Measurements from ENCODE around the gene HOXC11.

HOXC11 gene

GRCh38 chr12:53965281-53966084 lies 7.4 kb upstream of the HOXC11 start:
- no peak for TF ChIP-seq CTCF (conservative IDR thresholded peaks at IDR 0.05; ENCODE audit: control insufficient read depth, insufficient read depth, low read depth, low read length)
- H3K4me3 ChIP-seq (ENCODE audit: control insufficient read depth, low read depth, low read length): no peak overlapping the region
- no peak for DNase-seq (ENCODE audit: low read depth)

DNA sequence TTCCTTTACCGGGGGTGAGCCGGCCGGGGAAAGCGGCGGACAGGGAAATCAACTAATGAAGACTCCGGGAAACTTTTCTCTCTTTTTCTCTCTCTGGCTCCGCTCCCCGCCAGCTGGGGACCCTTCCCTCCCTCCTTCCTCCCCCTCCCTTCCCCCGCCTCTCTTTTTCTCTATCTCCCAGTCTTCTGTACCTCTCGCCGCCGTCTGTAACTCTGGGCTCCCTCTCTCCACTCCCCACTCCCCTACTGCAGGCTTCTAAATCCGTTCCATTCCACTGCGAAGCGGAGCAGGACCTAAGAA lies 6.9 kb upstream of the HOXC11 start:
- H3K4me3 ChIP-seq (ENCODE audit: control insufficient read depth, low read depth, low read length): no peak overlapping the region
- no peak for DNase-seq (ENCODE audit: low read depth)
- TF ChIP-seq CTCF (conservative IDR thresholded peaks at IDR 0.05; ENCODE audit: control insufficient read depth, insufficient read depth, low read depth, low read length): no peak

DNA sequence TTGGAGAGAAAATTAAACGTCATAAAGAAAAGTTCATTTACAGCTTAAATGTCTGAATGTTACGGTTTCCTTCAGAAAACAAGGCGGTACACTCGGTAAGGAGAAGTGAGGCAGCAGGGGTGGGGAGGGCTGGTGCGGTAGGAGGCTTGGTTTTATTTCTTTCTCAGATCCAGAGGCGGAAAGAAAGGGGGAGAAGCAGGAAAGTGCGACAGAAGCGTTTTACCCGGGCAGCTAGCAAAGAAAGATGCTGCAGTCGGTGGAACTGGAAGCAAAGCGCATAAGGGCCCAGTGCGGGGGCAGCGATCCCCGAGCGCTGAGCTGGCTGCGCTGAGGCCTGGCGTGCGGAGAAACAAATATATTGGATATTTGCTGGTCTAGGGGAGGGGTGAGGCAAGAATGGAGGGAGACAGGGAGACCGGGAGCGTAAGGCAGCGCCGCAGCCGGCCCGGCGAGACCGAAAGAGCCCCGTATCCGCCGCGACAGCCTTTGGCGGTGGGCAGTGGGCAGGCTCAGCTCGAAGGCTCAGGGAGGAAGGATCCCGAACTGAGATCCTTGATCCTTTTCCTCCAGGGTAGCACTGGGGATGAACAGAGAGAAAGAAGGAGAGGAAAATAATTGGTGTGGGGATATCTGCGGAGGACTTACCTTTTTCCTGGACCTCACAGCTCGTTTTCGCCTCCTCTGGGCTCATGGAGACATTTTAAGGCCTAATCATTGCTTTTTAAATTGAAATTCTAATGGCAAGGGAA lies 6.4 kb upstream of the HOXC11 start:
- no peak overlapping the region for H3K4me3 ChIP-seq (ENCODE audit: control insufficient read depth, low read depth, low read length)
- DNase-seq (ENCODE audit: low read depth): no peak
- TF ChIP-seq CTCF (conservative IDR thresholded peaks at IDR 0.05; ENCODE audit: control insufficient read depth, insufficient read depth, low read depth, low read length): no peak

DNA sequence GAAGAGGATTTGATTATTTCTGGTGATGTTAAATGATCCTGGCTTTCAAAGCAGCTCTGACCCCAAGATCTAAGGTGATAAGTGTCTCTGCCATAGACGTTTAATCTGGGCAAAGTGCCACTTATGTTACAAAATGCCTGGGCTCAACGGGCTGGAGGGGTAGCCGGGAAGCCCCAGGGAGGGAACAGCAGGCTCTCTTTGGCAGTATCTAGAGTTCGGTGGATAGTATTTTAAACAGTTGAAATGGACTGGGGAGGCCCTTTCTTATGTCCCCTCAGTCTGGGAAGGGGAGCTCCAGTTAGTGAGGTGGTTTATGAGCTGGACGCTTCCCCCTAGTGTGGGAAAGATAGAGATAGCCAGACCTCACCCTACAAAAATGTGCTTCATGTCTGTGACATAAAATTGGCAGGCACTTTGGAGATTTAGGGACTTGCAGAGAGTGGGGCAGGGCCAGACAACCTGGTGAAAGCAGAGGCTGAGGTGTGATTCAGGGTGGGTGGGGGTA lies 5.5 kb upstream of the HOXC11 start:
- DNase-seq (ENCODE audit: low read depth): no peak
- no peak for TF ChIP-seq CTCF (conservative IDR thresholded peaks at IDR 0.05; ENCODE audit: control insufficient read depth, insufficient read depth, low read depth, low read length)
- H3K4me3 ChIP-seq (ENCODE audit: control insufficient read depth, low read depth, low read length): no peak overlapping the region

DNA sequence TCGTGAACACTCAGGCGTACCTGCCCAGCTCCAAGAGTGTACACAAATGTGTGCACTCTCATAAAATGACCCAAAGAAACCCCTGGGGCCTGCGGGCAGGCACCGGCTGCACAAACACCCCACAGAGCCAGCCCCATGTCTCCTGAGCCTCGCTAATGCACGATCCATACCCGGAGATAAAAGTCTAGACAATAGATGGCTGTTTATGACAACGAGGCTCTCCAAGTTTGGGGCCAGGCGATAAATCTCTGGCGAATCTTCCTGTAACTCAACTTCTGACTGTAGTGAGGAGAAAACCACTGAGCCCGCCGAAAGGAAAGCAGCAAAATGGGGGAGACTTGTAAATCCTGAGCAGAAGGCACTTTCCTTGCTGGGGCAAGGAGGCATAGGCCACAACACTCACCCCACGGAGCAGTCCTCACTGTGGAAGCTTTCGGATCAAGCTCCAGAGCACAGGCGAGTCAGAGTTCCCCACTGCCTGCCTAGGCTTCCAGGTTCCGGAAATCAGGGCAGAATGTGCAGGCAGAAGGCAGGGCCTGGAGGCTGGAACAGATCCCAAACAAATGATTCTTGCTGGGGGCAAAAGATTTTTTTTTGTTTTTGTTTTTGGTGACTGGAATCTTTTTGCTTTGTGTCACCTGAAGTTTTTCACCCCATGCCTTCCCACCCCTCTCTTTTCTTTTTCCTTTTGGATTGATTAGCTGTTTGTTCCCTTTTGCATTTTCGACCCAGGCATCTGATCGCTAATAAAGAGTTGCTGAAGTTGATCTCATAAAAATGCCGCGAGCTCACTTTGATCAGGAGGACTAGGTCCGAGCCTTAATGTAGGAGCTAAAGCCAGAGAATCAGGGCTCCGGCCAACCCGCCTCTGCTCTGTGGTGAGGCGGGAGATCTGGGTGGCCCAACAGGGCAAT lies 4.5 kb upstream of the HOXC11 start:
- TF ChIP-seq CTCF (conservative IDR thresholded peaks at IDR 0.05; ENCODE audit: control insufficient read depth, insufficient read depth, low read depth, low read length): no peak
- DNase-seq (ENCODE audit: low read depth): no peak
- H3K4me3 ChIP-seq (ENCODE audit: control insufficient read depth, low read depth, low read length): no peak overlapping the region

- TF ChIP-seq CTCF (conservative IDR thresholded peaks at IDR 0.05; ENCODE audit: control insufficient read depth, insufficient read depth, low read depth, low read length): no peak
- no peak for DNase-seq (ENCODE audit: low read depth)
- H3K4me3 ChIP-seq (ENCODE audit: control insufficient read depth, low read depth, low read length): no peak overlapping the region
Observed at GRCh38 chr12:53969588-53970259, 3.2 kb upstream of the HOXC11 start.

All from fibroblast of mammary gland (primary cell).